Measurements from ENCODE around the gene TTC17.

DNA sequence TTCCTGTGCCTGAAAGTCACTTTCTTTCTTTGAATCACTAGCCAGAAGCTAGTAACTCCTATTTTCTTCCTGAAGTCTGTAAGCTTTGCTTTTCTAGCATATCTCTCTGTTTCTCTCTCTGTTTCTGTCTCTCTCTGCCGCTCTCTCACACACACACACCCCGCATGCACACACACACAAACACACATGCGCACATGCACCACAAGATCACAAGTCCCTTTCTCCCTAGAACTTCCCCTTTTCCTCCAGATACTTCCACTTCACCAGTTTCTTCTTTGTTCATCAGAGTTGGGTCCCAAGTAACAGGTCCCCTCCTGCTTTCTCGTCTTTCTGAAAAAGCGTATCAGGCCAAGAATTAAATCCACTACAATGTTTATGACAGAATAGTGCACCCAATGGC is 173.3 kb downstream of the TTC17 start:
- TF ChIP-seq CTCF (conservative IDR thresholded peaks at IDR 0.05; ENCODE audit: low read length) (no peak), EZH2phosphoT487 (IDR thresholded peaks at IDR 0.05; ENCODE audit: borderline replicate concordance) (no peak)

Measured in Loucy (cell line).